Skeletal muscle tissue (tissue), 4 donors: ENCODE results near the gene CMIP. TPM values are rescaled to one million over a fixed set of nuclear protein-coding genes. Genes with fewer than 3 reads are reported as not detected.

Experiments
- H3K27ac ChIP-seq: one replicate; pipeline ENCODE4 v1.7.0; 2013; ENCODE audit warnings: mild to moderate bottlenecking, low read depth, low read length, inconsistent platforms
- H3K27me3 ChIP-seq, 3 donors: one replicate each; pipeline ENCODE4 v1.7.0; 2013; ENCODE audit warnings: low read length in 3 of 3; ENCODE audit not compliant: control insufficient read depth in 3 of 3, insufficient read depth in 3 of 3
- H3K36me3 ChIP-seq, 3 donors: one replicate each; pipeline ENCODE4 v1.7.0; 2013; ENCODE audit warnings: low read length in 3 of 3; ENCODE audit not compliant: control insufficient read depth in 3 of 3, insufficient read depth in 3 of 3
- H3K4me1 ChIP-seq, 3 donors: one replicate each; pipeline ENCODE4 v1.7.0; 2013; ENCODE audit warnings: low read length in 3 of 3, mild to moderate bottlenecking in 3 of 3; ENCODE audit not compliant: control insufficient read depth in 3 of 3, insufficient read depth in 3 of 3
- H3K4me3 ChIP-seq, 3 donors: one replicate each; pipeline ENCODE4 v1.7.0; 2013; ENCODE audit warnings: low read length in 3 of 3
- H3K9ac ChIP-seq, 3 donors: one replicate each; pipeline ENCODE4 v1.7.0; 2013; ENCODE audit warnings: low read length in 3 of 3, mild to moderate bottlenecking in 3 of 3, moderate library complexity in 2 of 3, low read depth in 1 of 3
- H3K9me3 ChIP-seq, 3 donors: one replicate each; pipeline ENCODE4 v1.7.0; 2013; ENCODE audit warnings: low read length in 3 of 3; ENCODE audit not compliant: control insufficient read depth in 3 of 3
- total RNA-seq: library from RNA; depleted of rRNA; stranded (reverse); fragments of >200 nt; gene quantifications from one replicate; pipeline ENCODE4 v1.2.3, GENCODE V29; 2014
- donor health status: Osteomylitis.

The CMIP gene
- total RNA-seq, 1 donor from 2014 or later, result 6.8 TPM

GRCh38 chr16:81564421-81564911 lies 119.9 kb downstream of the CMIP start:
- no peak overlapping the region for H3K4me3 ChIP-seq
- H3K36me3 ChIP-seq, result no peaks in the 10 kb centered on the region
- no peak overlapping the region for H3K9ac ChIP-seq
- H3K27ac ChIP-seq, result no peak overlapping the region
- no peaks in the 10 kb centered on the region for H3K9me3 ChIP-seq
- H3K4me1 ChIP-seq, result peaks cover 0 to 3% (median 3%) of the 10 kb centered on the region in 3 donors
- no peaks in the 10 kb centered on the region for H3K27me3 ChIP-seq

- peaks cover 0 to 2% (median 0%) of the 10 kb centered on the region in 3 donors for H3K9me3 ChIP-seq
- no peak overlapping the region for H3K9ac ChIP-seq
- H3K27ac ChIP-seq, result no peak overlapping the region
- no peaks in the 10 kb centered on the region for H3K36me3 ChIP-seq
- no peak overlapping the region for H3K4me3 ChIP-seq
- H3K27me3 ChIP-seq, result no peaks in the 10 kb centered on the region
- H3K4me1 ChIP-seq, result peaks cover 0 to 7% (median 3%) of the 10 kb centered on the region in 3 donors
These were observed 120.9 kb downstream of the CMIP start for GRCh38 chr16:81565321-81566028.

- Histone ChIP-seq H3K4me1 (peaks cover 0 to 7% (median 3%) of the 10 kb centered on the region in 3 donors), H3K36me3 (no peaks in the 10 kb centered on the region)
These were observed 121.7 kb downstream of the CMIP start for GRCh38 chr16:81566086-81567007.

GRCh38 chr16:81567087-81567486 lies 122.5 kb downstream of the CMIP start:
- Histone ChIP-seq H3K4me3 (no peak overlapping the region), H3K36me3 (no peaks in the 10 kb centered on the region), H3K27me3 (no peaks in the 10 kb centered on the region), H3K9ac (no peak overlapping the region), H3K4me1 (peaks cover 0 to 7% (median 3%) of the 10 kb centered on the region in 3 donors), H3K27ac (no peak overlapping the region), H3K9me3 (peaks cover 0 to 2% (median 0%) of the 10 kb centered on the region in 3 donors)

More at GRCh38 chr16:81566086-81567007, 121.7 kb downstream of the CMIP start:
- no peak overlapping the region for H3K9ac ChIP-seq
- no peaks in the 10 kb centered on the region for H3K27me3 ChIP-seq
- no peak overlapping the region for H3K27ac ChIP-seq
- no peak overlapping the region for H3K4me3 ChIP-seq
- H3K9me3 ChIP-seq, result peaks cover 0 to 2% (median 0%) of the 10 kb centered on the region in 3 donors

- Histone ChIP-seq H3K9me3 (peaks cover 0 to 2% (median 0%) of the 10 kb centered on the region in 3 donors), H3K27ac (no peak overlapping the region), H3K27me3 (no peaks in the 10 kb centered on the region), H3K4me1 (peaks cover 0 to 7% (median 3%) of the 10 kb centered on the region in 3 donors), H3K36me3 (no peaks in the 10 kb centered on the region), H3K4me3 (no peak overlapping the region), H3K9ac (no peak overlapping the region)
These were observed 123.6 kb downstream of the CMIP start for GRCh38 chr16:81567987-81568748.

GRCh38 chr16:81568749-81569087 lies 124.1 kb downstream of the CMIP start:
- Histone ChIP-seq H3K9me3 (peaks cover 0 to 2% (median 0%) of the 10 kb centered on the region in 3 donors), H3K27ac (no peak overlapping the region), H3K36me3 (no peaks in the 10 kb centered on the region), H3K9ac (no peak overlapping the region), H3K4me1 (peaks cover 0 to 7% (median 3%) of the 10 kb centered on the region in 3 donors), H3K4me3 (no peak overlapping the region), H3K27me3 (no peaks in the 10 kb centered on the region)

- H3K9ac ChIP-seq, result no peak overlapping the region
- H3K36me3 ChIP-seq, result no peaks in the 10 kb centered on the region
- H3K27ac ChIP-seq, result no peak overlapping the region
- no peaks in the 10 kb centered on the region for H3K27me3 ChIP-seq
- H3K4me3 ChIP-seq, result no peak overlapping the region
- peaks cover 0 to 4% (median 3%) of the 10 kb centered on the region in 3 donors for H3K4me1 ChIP-seq
- H3K9me3 ChIP-seq, result peaks cover 0 to 2% (median 0%) of the 10 kb centered on the region in 3 donors
These were observed 124.9 kb downstream of the CMIP start for GRCh38 chr16:81569361-81570034.

- no peak overlapping the region for H3K9ac ChIP-seq
- no peak overlapping the region for H3K27ac ChIP-seq
These were observed 125.7 kb downstream of the CMIP start for GRCh38 chr16:81570151-81570846.

GRCh38 chr16:81571175-81571574 lies 126.6 kb downstream of the CMIP start:
- no peak overlapping the region for H3K9ac ChIP-seq
- no peak overlapping the region for H3K4me3 ChIP-seq
- no peaks in the 10 kb centered on the region for H3K27me3 ChIP-seq
- no peak overlapping the region for H3K27ac ChIP-seq
- H3K36me3 ChIP-seq, result no peaks in the 10 kb centered on the region
- peaks cover 0 to 2% (median 0%) of the 10 kb centered on the region in 3 donors for H3K9me3 ChIP-seq
- H3K4me1 ChIP-seq, result peaks cover 0 to 4% (median 3%) of the 10 kb centered on the region in 3 donors

More at GRCh38 chr16:81570151-81570846, 125.7 kb downstream of the CMIP start:
- Histone ChIP-seq H3K9me3 (peaks cover 0 to 2% (median 0%) of the 10 kb centered on the region in 3 donors), H3K36me3 (no peaks in the 10 kb centered on the region), H3K4me1 (peaks cover 0 to 4% (median 3%) of the 10 kb centered on the region in 3 donors), H3K4me3 (no peak overlapping the region), H3K27me3 (no peaks in the 10 kb centered on the region)
